SK-N-SH treated with all-trans-retinoic acid at 6 μM for 48 hours (cell line): ENCODE data around the gene FBXL17.

Experiments
- OSR1 ChIP-seq: fragments of 250-450 bp; sonication (Bioruptor Pico); IDR thresholded peaks from 2 replicates; pipeline ENCODE4 v1.8.0; 2022; ENCODE audit warnings: moderate library complexity, mild to moderate bottlenecking, inconsistent platforms
- ZFP3 ChIP-seq: fragments of 250-450 bp; sonication (Bioruptor Pico); IDR thresholded peaks from 2 replicates; pipeline ENCODE4 v1.5.0; 2020; ENCODE audit warnings: mild to moderate bottlenecking, moderate library complexity
- ZFP30 ChIP-seq: fragments of 450-650 bp; formaldehyde crosslinking; IDR thresholded peaks from 2 replicates; pipeline ENCODE4 v1.5.0; 2022; ENCODE audit warnings: mild to moderate bottlenecking, moderate library complexity
- ZNF565 ChIP-seq: fragments of 450-650 bp; formaldehyde crosslinking; conservative IDR thresholded peaks from 2 replicates; pipeline ENCODE4 v1.5.0; 2020; ENCODE audit warnings: low read depth, mild to moderate bottlenecking, moderate library complexity
- ZNF8 ChIP-seq: fragments of 450-650 bp; formaldehyde crosslinking; IDR thresholded peaks from 2 replicates; pipeline ENCODE4 v1.5.0; 2020; ENCODE audit warnings: mild to moderate bottlenecking, moderate library complexity
- TF ChIP-seq, protein P1 (sequence below): fragments of 250-450 bp; sonication (Bioruptor Pico); IDR thresholded peaks from 2 replicates; pipeline ENCODE4 v1.8.0; 2020; ENCODE audit warnings: mild to moderate bottlenecking, moderate library complexity, borderline replicate concordance
- TF ChIP-seq, protein P2 (sequence below): fragments of 250-450 bp; sonication (Bioruptor Pico); IDR thresholded peaks from 2 replicates; pipeline ENCODE4 v1.8.0; 2021; ENCODE audit warnings: low read depth, mild to moderate bottlenecking, moderate library complexity, borderline replicate concordance

DNA sequence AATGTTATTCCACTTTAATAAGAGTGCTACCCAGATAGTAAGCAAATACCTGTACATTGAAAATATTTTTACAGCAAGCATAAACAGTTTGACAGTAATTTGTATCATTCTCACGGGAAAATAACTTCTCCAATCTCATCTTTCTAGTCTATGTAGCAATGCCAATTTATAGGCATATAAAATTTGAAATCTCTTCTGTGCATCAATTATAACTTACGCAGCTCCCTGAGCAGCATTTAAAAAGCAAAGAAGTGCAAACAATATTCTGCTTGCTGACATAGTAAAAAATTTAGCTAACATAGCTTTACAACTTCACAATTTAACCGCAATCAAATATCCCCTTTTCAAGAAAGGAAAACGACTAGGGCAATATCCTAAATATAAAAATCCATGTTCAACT is 257.3 kb downstream of the FBXL17 start:
- TF ChIP-seq ZFP3 (CRISPR knock-in tag) (no peak), OSR1 (CRISPR knock-in tag) (no peak), ZNF8 (CRISPR knock-in tag) (no peak), ZFP30 (no peak), ZNF565 (no peak)
- TF ChIP-seq, protein P1, sequence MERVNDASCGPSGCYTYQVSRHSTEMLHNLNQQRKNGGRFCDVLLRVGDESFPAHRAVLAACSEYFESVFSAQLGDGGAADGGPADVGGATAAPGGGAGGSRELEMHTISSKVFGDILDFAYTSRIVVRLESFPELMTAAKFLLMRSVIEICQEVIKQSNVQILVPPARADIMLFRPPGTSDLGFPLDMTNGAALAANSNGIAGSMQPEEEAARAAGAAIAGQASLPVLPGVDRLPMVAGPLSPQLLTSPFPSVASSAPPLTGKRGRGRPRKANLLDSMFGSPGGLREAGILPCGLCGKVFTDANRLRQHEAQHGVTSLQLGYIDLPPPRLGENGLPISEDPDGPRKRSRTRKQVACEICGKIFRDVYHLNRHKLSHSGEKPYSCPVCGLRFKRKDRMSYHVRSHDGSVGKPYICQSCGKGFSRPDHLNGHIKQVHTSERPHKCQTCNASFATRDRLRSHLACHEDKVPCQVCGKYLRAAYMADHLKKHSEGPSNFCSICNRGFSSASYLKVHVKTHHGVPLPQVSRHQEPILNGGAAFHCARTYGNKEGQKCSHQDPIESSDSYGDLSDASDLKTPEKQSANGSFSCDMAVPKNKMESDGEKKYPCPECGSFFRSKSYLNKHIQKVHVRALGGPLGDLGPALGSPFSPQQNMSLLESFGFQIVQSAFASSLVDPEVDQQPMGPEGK (CRISPR knock-in tag): no peak
- TF ChIP-seq, protein P2, sequence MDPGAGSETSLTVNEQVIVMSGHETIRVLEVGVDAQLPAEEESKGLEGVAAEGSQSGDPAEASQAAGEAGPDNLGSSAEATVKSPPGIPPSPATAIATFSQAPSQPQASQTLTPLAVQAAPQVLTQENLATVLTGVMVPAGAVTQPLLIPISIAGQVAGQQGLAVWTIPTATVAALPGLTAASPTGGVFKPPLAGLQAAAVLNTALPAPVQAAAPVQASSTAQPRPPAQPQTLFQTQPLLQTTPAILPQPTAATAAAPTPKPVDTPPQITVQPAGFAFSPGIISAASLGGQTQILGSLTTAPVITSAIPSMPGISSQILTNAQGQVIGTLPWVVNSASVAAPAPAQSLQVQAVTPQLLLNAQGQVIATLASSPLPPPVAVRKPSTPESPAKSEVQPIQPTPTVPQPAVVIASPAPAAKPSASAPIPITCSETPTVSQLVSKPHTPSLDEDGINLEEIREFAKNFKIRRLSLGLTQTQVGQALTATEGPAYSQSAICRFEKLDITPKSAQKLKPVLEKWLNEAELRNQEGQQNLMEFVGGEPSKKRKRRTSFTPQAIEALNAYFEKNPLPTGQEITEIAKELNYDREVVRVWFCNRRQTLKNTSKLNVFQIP (CRISPR knock-in tag): no peak
